Measurements from ENCODE around the gene BMPR1B.

BMPR1B gene

DNA sequence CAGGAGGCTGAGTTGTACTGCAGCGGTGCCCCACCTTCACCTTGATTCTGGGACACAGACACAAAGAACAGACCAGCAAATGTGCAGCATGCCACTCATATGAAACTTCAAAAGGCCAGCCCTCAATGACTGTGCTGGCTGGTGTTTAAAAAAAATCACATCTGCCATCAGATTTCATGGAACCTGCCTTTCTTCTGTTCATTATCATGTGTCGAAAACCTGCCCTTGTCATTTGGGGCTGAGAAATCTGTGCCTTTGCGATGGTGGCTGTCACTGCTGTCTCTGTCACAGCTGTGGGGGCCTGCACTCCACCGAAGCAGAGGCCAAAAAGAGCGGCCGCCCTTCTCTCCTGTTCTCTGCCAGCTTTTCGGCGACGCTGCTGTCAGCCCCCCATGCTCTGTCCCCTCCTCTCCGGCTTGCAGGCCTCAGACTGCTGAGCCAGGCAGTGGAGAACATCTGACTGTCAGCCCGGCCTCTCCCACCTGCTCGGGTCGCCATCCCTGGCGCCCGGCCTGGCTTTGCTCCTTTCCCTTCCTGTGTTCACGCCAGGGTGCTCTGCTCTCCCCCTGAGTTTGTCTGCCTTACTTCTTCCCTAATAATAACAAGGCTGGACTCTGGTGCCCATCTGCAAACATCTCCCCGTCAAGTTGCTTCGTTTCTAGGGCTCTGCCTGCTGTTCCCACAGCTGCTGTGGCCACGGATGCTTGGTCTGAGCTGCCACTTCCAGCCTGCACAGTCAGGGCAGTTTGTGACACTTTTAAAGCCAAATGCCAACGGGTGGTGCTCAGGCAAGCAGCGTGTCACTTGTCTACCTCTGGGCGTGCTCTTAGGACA is 435.9 kb downstream of the BMPR1B start:
- DNase-seq = no peak

- no peak for DNase-seq
These were observed 439.6 kb downstream of the BMPR1B start for GRCh38 chr4:95197353-95197752.

DNA sequence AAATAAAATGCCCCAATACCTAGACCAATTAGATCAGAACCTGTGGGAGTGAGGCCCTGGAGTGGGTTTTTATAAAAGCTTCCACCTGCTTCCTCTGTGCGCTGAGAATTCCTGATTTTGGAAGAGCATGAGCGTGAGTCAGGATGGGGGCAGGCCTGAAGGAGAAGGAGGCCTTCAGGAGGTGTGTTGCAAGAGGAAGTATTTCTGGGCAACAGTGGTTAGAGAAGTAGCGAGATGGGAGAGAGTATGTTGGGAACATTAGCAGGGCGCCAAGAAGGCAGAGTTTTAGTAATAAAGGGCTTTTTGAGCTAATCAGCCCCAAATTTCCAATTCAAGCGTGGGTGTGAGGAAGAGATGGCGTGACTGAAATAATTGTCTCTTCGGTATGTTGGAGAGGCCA is 441.2 kb downstream of the BMPR1B start:
- no peak for DNase-seq

GRCh38 chr4:95204267-95204844 is 446.6 kb downstream of the BMPR1B start:
- DNase-seq = no peak

DNA sequence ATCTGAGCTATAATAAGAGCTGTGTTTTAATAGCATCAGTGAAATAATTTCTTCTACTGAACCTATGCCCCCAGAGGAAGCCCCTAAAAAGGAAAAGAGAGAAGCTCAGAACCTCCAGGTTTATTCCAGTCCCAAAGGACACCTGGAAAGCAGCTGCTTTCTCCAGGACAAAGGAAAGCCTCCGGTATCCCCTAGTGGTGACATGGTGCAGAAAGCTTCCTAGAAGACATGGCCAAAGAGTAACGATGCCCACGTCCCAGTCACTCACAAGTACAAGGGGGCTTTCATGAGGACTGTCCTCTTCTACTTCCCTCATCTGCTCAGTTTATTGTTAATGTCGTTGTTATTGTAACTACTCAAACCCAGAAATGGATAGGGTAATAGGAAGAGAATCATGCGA is 447.1 kb downstream of the BMPR1B start:
- DNase-seq = no peak

All from NK-92 treated with Interleukin-12 subunit alpha and Interleukin-12 subunit beta, amount 100 ng/mL, for 24 hours (cell line).